NOMO-1 (cell line): ENCODE results near the gene CLCN2.
"Not testable (repeated sequence)": the region's sequence is repeated elsewhere in the genome, so short reads cannot be mapped to it uniquely, and the experiment has no call there.

Source experiments
- DNase-seq, 2 experiments: peaks; one replicate each; lab custom pipeline; 2025; ENCODE audit not compliant: unreplicated experiment in 2 of 2; lab: John Stamatoyannopoulos, UW

Gene CLCN2

GRCh38 chr3:184347321-184348056 is 13.9 kb downstream of the CLCN2 start:
- DNase-seq, result no peak

GRCh38 chr3:184346480-184347190 is 14.8 kb downstream of the CLCN2 start:
- no peak for DNase-seq

- peak; percentile 7 to 30 for DNase-seq
These were observed 15.9 kb downstream of the CLCN2 start for GRCh38 chr3:184345317-184346144.

DNA sequence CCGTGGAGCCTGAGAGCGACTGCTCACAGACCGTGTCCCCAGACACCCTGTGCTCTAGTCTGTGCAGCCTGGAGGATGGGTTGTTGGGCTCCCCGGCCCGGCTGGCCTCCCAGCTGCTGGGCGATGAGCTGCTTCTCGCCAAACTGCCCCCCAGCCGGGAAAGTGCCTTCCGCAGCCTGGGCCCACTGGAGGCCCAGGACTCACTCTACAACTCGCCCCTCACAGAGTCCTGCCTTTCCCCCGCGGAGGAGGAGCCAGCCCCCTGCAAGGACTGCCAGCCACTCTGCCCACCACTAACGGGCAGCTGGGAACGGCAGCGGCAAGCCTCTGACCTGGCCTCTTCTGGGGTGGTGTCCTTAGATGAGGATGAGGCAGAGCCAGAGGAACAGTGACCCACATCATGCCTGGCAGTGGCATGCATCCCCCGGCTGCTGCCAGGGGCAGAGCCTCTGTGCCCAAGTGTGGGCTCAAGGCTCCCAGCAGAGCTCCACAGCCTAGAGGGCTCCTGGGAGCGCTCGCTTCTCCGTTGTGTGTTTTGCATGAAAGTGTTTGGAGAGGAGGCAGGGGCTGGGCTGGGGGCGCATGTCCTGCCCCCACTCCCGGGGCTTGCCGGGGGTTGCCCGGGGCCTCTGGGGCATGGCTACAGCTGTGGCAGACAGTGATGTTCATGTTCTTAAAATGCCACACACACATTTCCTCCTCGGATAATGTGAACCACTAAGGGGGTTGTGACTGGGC is 16.7 kb downstream of the CLCN2 start:
- DNase-seq, result no peak

GRCh38 chr3:184343200-184343876 is 18.1 kb downstream of the CLCN2 start:
- no peak for DNase-seq

DNA sequence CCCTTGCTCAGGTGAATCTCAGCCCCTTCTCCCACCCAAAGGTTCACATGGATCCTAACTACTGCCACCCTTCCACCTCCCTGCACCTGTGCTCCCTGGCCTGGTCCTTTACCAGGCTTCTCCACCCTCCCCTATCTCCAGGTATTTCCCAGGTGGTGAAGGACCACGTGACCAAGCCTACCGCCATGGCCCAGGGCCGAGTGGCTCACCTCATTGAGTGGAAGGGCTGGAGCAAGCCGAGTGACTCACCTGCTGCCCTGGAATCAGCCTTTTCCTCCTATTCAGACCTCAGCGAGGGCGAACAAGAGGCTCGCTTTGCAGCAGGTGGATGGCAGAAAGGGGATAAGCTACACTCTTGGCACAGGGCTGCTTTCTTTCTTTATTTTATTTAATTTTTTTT is 19.5 kb downstream of the CLCN2 start:
- DNase-seq, result no peak

DNA sequence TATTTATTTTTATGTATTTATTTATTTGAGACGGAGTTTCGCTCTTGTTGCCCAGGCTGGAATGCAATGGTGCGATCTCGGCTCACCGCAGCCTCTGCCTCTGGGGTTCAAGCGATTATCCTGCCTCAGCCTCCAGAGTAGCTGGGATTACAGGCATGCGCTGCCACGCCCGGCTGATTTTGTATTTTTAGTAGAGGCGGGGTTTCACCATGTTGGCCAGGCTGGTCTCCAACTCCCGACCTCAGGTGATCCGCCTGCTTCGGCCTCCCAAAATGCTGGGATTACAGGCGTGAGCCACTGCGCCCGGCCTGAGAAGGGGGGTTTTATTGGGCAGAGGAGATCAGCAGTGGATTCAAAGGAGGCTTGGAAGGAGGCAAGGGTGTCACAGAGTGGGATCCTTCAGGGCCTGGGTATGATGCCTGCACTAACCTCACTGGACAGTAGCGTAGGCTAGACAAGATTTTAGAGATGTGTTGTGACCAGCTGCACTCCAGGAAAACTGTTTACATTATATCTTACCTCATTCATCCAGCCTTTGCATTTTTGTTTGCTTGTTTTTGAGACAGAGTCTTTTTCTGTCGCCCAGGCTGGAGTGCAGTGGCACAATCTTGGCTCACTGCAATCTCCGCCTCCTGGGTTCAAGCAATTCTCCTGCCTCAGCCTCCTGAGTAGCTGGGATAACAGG is 21.8 kb downstream of the CLCN2 start:
- not testable (repeated sequence) for DNase-seq

DNA sequence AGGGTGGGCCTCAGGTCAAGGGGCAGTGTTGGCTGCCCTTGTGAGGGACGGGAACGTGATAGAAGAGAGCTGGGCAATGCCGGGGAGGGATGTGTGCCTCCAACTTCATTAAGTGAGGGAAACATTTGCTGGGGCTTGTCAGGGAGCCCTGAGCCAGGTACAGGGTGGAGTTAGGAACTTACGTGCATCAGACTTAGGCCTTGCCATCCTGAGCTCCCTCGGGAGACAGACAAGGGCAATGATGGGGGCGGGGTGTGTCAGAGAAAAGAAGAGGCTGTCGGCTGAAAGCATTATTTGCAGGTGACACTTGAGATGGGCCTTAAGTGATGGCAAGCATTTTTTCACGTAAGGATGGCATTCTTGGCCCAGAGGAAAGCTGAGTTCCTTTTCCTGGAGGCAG is 22.4 kb downstream of the CLCN2 start:
- DNase-seq, result no peak

DNA sequence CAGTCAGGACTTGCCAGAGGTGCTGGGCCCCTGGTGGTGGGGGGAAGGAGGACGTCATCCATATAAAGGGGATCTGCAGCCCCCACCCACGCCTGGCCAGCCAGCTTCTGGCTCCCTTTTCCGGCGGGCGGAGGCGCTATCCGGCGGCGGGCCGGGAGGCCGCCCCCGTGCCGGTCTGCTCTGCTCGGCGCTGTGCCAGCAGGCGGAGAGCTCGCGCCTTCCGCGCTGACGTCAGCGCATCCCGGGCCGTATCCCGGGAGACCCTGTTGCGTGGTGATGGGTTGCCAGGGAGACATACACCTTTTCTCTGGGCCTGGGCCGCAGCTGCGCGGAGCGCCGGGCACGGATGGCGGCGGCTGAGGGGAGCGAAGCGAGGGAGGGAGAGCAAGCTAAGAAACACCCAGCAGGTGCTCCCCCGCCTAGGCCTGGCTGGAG is 22.9 kb downstream of the CLCN2 start:
- no peak for DNase-seq

DNA sequence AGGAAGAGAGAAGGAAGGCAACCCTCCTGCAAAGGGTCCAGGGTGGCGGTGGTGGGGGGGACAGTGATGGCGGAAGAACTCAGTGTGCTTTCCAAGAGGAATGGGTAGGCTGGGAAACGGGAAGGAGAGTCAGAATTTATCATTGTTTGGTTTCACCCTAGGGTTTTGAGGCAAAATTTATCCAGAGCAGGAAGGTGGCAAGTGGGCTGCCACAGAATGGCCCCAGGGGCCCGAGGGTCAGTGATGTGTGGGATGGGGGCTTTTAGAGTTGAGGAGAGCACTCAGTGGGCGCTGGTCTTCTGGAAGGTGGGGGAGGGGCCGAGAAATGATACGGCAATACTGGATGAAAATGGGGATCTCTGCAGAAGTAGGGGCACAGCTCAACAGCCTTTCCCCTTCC is 23.4 kb downstream of the CLCN2 start:
- no peak for DNase-seq

GRCh38 chr3:184337399-184337714 is 24.0 kb downstream of the CLCN2 start, which contains the start of gene FAM131A:
Gene FAM131A (plus strand): TSS chr3:184337600. CDS start chr3:184337631, 31 bp downstream.
- DNase-seq, result no peak

DNA sequence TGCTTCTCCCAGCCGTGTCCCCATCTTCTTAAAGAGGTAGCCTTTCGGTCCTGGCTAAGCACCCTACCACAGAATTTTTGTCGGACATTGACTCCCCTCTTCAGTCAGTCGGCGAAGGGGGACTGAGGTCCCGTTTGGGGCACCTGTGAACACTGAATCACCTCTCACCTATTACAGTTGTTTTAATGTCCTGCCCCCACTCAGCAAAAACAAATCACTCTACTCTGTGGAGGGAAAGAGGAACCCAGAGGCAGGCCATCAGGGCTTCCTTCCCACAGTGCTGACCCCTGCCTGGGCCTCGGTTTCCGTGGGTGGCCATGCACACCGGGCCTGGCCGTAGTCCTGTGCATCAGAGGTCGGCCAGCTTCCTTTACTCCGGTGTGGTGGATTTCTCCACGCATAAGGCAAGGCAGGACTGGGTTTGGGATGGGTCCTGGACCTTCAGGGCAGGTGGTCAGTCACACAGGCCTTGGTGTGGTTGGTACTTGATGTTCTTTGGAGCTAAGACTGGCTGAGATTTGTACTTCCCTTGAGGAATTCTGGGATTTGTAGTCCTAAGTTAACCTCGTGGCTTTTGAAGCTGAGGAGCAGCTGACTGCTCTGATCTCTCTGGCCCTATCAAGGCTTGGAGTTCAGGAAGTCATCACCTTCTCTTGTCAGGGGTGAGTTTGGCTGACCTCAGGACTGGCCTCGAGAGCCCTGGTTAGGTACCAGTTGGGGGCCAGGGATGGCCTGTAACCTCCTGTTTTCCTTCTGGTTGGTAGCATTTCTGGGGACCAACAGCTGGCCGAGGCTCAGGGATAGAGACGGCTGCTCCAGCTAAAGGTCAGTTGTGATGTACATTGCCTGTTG is 24.6 kb downstream of the CLCN2 start:
- peak in 1 of 2 experiments; percentile 36 for DNase-seq

- peak; percentile 61 to 79 for DNase-seq
These were observed 25.5 kb downstream of the CLCN2 start for GRCh38 chr3:184335661-184336546.

GRCh38 chr3:184335291-184335660 is 26.1 kb downstream of the CLCN2 start:
- no peak for DNase-seq

- DNase-seq, result no peak
These were observed 26.8 kb downstream of the CLCN2 start for GRCh38 chr3:184334470-184335158.

DNA sequence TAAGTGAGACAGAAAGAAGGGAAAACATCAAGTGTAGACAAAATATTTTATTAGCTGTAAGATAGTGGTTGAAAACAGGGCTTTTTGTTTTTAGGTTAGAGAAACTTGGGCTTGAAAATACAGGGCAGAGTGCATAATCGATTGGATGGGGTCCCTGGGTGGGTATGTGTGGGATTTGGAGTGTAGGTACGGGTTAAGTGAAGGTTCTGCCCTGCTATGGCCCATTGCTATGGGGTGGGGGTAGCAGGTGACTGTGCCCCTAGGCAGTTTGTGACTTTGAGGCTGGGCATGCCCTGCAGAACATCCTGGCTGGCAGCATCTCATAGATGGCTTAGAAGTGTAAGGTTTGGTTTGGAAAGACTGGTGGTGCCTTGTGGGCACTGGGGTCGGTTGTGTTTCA is 27.7 kb downstream of the CLCN2 start:
- no peak for DNase-seq

GRCh38 chr3:184333190-184333589 is 28.2 kb downstream of the CLCN2 start:
- no peak for DNase-seq
